HepG2 (cell line): ENCODE results near the gene MTA1. TPM values are rescaled to one million over a fixed set of nuclear protein-coding genes. Genes with fewer than 3 reads are reported as not detected.

Experiments used
- ARID4A ChIP-seq: sonication (generic); formaldehyde crosslinking; IDR thresholded peaks from 2 replicates; pipeline ENCODE4 v1.5.0; 2020; ENCODE audit warnings: mild to moderate bottlenecking, missing genetic modification reagents, borderline replicate concordance
- CAMTA2 ChIP-seq: sonication (generic); formaldehyde crosslinking; IDR thresholded peaks from 2 replicates; pipeline ENCODE4 v1.4.0; 2020; ENCODE audit warnings: mild to moderate bottlenecking, missing genetic modification reagents, borderline replicate concordance
- E2F2 ChIP-seq: sonication (generic); formaldehyde crosslinking; IDR thresholded peaks from 2 replicates; pipeline ENCODE4 v1.4.0; 2020; ENCODE audit warnings: missing genetic modification reagents, borderline replicate concordance
- ELF1 ChIP-seq: sonication (generic); formaldehyde crosslinking; IDR thresholded peaks from 2 replicates; pipeline ENCODE4 v1.4.0; 2020; ENCODE audit warnings: missing genetic modification reagents
- KDM3A ChIP-seq: IDR thresholded peaks from 2 replicates; pipeline ENCODE4 v1.6.1; 2018; ENCODE audit warnings: low read depth, missing compliant biosample characterization
- MAFG ChIP-seq: sonication (generic); formaldehyde crosslinking; IDR thresholded peaks from 2 replicates; pipeline ENCODE4 v1.5.1; 2020; ENCODE audit warnings: mild to moderate bottlenecking, missing genetic modification reagents
- MIER2 ChIP-seq: IDR thresholded peaks from 2 replicates; pipeline ENCODE4 v1.6.1; 2016; ENCODE audit warnings: missing biosample characterization, missing genetic modification reagents
- PHF5A ChIP-seq: IDR thresholded peaks from one replicate; pipeline ENCODE4 v1.6.1; 2018; ENCODE audit warnings: low read depth, missing genetic modification reagents; ENCODE audit not compliant: unreplicated experiment
- POLR2G ChIP-seq: fragments of 200-400 bp; formaldehyde crosslinking; IDR thresholded peaks from 2 replicates; pipeline ENCODE4 v1.6.1; 2018; ENCODE audit warnings: mild to moderate bottlenecking, low read depth, low read length, moderate library complexity
- PRMT3 ChIP-seq: sonication (generic); formaldehyde crosslinking; IDR thresholded peaks from 2 replicates; pipeline ENCODE4 v1.8.1; 2022; ENCODE audit warnings: low read depth, mild to moderate bottlenecking, moderate library complexity, missing genetic modification reagents, borderline replicate concordance
- RFXANK ChIP-seq: IDR thresholded peaks from 2 replicates; pipeline ENCODE4 v1.6.1; 2016
- SMAD3 ChIP-seq: sonication (generic); formaldehyde crosslinking; IDR thresholded peaks from 2 replicates; pipeline ENCODE4 v1.4.0; 2020; ENCODE audit warnings: missing genetic modification reagents
- ZFP37 ChIP-seq: sonication (generic); formaldehyde crosslinking; IDR thresholded peaks from 2 replicates; pipeline ENCODE4 v1.4.0; 2020; ENCODE audit warnings: missing genetic modification reagents, borderline replicate concordance
- ZNF253 ChIP-seq: sonication (generic); formaldehyde crosslinking; IDR thresholded peaks from 2 replicates; pipeline ENCODE4 v1.8.0; 2022; ENCODE audit warnings: mild to moderate bottlenecking, missing genetic modification reagents, borderline replicate concordance
- ZNF576 ChIP-seq: sonication (generic); formaldehyde crosslinking; IDR thresholded peaks from 2 replicates; pipeline ENCODE4 v1.4.0; 2020; ENCODE audit warnings: mild to moderate bottlenecking, missing genetic modification reagents
- ZNF577 ChIP-seq: sonication (generic); formaldehyde crosslinking; IDR thresholded peaks from 2 replicates; pipeline ENCODE4 v1.4.0; 2020; ENCODE audit warnings: mild to moderate bottlenecking, low read depth, missing genetic modification reagents, borderline replicate concordance
- ZNF629 ChIP-seq: sonication (generic); formaldehyde crosslinking; conservative IDR thresholded peaks from 2 replicates; pipeline ENCODE4 v1.5.0; 2020; ENCODE audit warnings: missing genetic modification reagents
- ZNF800 ChIP-seq: sonication (generic); formaldehyde crosslinking; IDR thresholded peaks from 2 replicates; pipeline ENCODE4 v1.4.0; 2020; ENCODE audit warnings: missing genetic modification reagents
- polyA plus RNA-seq, 8 experiments: library from polyadenylated mRNA; depleted of rRNA in 3 of 8; stranded (reverse) in 7 of 8; unstranded in 1 of 8; fragments of >200 nt; fragmentation: Illumina TruSeq in 4 of 8; extraction: Trizol in 4 of 8; gene quantifications; 2 replicates each; pipeline versions ENCODE4 v1.2.1 to v1.2.3, GENCODE V29; 2011 to 2016; ENCODE audit warnings: low read depth in 4 of 8, missing spikeins in 1 of 8, mixed read lengths in 1 of 8; ENCODE audit not compliant: insufficient read depth in 1 of 8
- total RNA-seq, 5 experiments: library from RNA; depleted of rRNA; stranded (reverse); fragments of >200 nt; fragmentation: Illumina TruSeq; extraction: Trizol; gene quantifications; 2 replicates each; pipeline ENCODE4 v1.2.3, GENCODE V29; 2016; ENCODE audit warnings: low read depth in 1 of 5

The MTA1 gene
- total and polyA plus RNA-seq, 2 of the 13 experiments (the other 11 are each of a cell fraction or from before 2014, with no cell fraction given) = 35.2 to 85.8 TPM

GRCh38 chr14:105491366-105491973 is 71.8 kb downstream of the MTA1 start (continued):
- 0 out of 2 replicates have a peak, but pooled peaks have one; percentile 69 for TF ChIP-seq E2F2
- TF ChIP-seq ARID4A (CRISPR knock-in tag) = no peak
- peak; percentile 1; the same call in 1 of the 2 replicates for TF ChIP-seq POLR2G
- TF ChIP-seq PHF5A (CRISPR knock-in tag) = no peak
- 0 out of 2 replicates have a peak, but pooled peaks have one; percentile 19 for TF ChIP-seq ZFP37 (CRISPR knock-in tag)
- TF ChIP-seq ZNF253 (CRISPR knock-in tag) = no peak
- no peak for TF ChIP-seq MAFG (CRISPR knock-in tag)
- no peak for TF ChIP-seq ZNF577
- TF ChIP-seq PRMT3 (CRISPR knock-in tag) = peak; percentile 69
- TF ChIP-seq KDM3A (CRISPR knock-in tag) = 0 out of 2 replicates have a peak, but pooled peaks have one; percentile 12
- TF ChIP-seq ZNF576 (CRISPR knock-in tag) = no peak
- no peak for TF ChIP-seq ZNF800
- TF ChIP-seq ZNF629 (CRISPR knock-in tag) = peak; percentile 24; the same call in 1 of the 2 replicates
- peak; percentile 90; the same call in 1 of the 2 replicates for TF ChIP-seq CAMTA2
- no peak for TF ChIP-seq SMAD3
- no peak for TF ChIP-seq ELF1
- no peak for TF ChIP-seq MIER2 (CRISPR knock-in tag)
- TF ChIP-seq RFXANK (CRISPR knock-in tag) = no peak
